PC-3 (cell line): ENCODE results near the gene GXYLT2.

Experiments used
- EZH2 ChIP-seq: fragments of 300-600 bp; sonication (generic); IDR thresholded peaks from one replicate; pipeline ENCODE4 v1.6.1; 2017; ENCODE audit warnings: antibody characterized with exemption, mild to moderate bottlenecking, low read length; ENCODE audit not compliant: unreplicated experiment
- TF ChIP-seq, protein P1 (sequence below): fragments of 300-600 bp; sonication (generic); conservative IDR thresholded peaks from 2 replicates; pipeline ENCODE4 v1.5.1; 2017; ENCODE audit warnings: antibody characterized with exemption, low read depth, mild to moderate bottlenecking, low read length

DNA sequence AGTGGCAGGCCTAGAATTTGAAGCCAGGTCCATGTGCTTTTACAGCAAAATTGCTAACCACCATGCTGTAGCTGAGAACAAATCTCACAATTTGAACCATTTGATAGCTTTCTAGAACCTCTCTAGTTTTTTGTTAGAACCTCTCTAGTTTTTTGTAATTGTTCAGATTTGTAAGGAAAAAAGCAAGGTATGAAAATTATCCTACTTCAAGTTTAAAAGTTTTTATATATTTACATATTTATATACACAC, 9.8 kb downstream of the GXYLT2 start:
- TF ChIP-seq, protein P1, sequence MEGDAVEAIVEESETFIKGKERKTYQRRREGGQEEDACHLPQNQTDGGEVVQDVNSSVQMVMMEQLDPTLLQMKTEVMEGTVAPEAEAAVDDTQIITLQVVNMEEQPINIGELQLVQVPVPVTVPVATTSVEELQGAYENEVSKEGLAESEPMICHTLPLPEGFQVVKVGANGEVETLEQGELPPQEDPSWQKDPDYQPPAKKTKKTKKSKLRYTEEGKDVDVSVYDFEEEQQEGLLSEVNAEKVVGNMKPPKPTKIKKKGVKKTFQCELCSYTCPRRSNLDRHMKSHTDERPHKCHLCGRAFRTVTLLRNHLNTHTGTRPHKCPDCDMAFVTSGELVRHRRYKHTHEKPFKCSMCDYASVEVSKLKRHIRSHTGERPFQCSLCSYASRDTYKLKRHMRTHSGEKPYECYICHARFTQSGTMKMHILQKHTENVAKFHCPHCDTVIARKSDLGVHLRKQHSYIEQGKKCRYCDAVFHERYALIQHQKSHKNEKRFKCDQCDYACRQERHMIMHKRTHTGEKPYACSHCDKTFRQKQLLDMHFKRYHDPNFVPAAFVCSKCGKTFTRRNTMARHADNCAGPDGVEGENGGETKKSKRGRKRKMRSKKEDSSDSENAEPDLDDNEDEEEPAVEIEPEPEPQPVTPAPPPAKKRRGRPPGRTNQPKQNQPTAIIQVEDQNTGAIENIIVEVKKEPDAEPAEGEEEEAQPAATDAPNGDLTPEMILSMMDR: no peak
- TF ChIP-seq EZH2: no peak
